T-helper 1 cell (primary cell): Measurements from ENCODE around the gene BBS12.

ENCODE experiments used
- DNase-seq, 5 donors: peaks; one replicate each; pipeline ENCODE4 v3.0.0-alpha.2; 2012 to 2020
- total RNA-seq, 4 donors: gene quantifications; one replicate each; lab custom pipeline; 2026; lab: John Stamatoyannopoulos, UW

The BBS12 gene
- total RNA-seq: 1.3 to 3.6 (median 2.2) reads per million in 4 donors

DNA sequence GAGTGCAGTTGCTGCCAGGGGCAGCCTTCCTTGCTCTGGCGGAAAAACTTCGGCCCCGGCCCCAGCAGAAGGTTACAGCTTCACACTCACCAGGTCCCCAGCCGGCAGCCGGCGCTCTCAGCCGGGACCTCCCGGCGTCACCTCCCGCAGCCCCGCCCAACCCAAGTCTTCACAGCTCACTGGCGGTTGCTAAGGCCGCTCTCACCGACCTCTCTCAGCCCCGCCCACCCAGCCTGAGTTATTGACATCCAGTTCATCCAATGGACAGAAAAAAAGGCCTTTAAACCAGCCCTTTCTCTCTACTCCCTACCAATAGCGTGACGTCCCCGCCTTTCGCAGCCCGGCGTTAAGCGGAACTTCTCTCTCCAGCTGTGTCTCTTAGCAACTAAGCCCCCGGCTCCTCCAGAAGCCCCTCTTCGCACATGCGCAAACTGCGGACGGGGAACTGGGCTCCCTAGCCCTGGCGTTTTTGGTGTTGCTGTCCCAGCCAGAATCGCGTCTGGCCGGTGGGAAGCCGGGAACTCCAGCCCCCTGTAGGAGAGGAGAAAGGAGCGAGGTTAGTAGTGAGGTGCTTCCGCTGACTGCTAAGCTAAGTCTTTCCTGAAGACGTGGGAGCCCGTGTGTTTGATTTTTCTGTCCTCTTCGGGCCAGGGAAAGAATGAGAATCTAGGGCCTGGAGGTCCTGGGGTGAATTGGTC lies at the start of gene BBS12:
Gene BBS12, plus strand, starts transcription at position 376 of the 698 bp plus-strand sequence. CDS start 9,189 bp downstream, outside the sequence.
- peak; percentile 95 to 99 (median 97) for DNase-seq

GRCh38 chr4:122686691-122687090 lies 45.8 kb upstream of the BBS12 start:
- peak in 1 of 5 donors; percentile 60 for DNase-seq

DNA sequence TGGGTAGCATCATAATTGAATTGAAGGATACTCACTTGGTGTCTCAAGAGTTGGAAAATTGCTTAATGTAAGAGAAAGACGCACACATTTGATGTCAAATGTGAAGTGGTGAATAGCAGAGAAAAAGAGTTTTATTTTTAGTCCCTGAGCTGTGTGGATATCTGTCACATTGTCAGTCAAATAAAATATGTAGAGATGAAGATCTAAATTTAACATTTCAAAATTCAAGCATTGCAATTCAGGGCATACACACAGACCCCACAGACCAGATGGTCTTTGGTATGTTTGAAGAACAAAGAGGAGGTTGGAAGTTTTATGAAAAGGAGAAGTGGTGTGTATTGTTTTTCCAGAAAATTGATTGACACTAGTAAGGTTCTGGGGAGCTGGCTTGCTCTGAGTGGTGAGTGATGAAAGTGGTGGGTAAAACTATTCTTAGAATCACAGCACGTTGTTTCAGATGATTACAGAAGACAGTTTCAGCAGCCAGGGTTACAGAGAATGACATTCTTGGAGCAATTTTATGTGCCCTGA lies 44.9 kb upstream of the BBS12 start:
- peak in 1 of 5 donors; percentile 71 for DNase-seq

- DNase-seq: no peak
Measured at GRCh38 chr4:122688529-122689140, 43.9 kb upstream of the BBS12 start.

GRCh38 chr4:122689972-122690371 lies 42.5 kb upstream of the BBS12 start:
- DNase-seq: peak in 1 of 5 donors; percentile 79

GRCh38 chr4:122691988-122692387 lies 40.5 kb upstream of the BBS12 start:
- DNase-seq: no peak

DNA sequence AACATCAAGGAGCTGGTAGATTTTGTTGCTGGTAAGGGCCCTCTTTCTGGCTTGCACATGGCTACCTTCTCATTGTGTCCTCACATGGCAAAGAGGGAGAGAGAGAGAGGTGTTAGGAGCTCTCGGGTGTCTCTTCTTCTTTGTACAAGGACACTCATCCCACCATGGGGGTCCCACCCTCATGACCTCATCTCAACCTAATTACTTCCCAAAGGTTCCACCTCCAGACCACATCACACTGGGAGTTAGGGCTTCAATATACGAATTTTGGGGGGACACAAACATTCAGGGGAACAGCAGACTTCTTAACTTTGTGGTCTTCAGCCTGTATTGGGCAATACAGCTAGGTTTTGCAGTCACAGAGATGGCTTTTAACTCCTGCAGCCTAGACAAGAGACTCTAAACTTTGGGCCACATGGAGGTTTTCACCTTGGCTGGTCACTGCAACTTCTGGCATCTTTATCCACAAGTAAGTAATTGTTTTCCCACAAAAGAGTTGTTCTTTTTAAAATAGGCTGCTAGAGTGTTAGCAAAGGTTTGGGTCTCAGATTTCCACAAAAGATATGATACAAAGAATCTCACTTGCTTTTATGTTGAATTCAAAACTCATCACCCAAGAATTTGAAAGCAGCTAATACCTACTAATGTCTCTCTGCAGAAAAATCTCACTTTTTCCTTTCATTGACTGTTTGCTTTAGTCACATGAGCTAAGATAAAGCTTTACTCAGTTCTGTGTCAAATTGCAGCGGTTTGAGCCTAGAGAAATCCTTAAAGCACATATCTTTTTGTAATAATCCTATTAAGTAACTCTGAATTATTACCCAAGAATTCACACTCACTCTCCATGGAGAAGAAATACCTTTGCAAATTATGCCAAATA lies 39.6 kb upstream of the BBS12 start:
- no peak for DNase-seq

DNA sequence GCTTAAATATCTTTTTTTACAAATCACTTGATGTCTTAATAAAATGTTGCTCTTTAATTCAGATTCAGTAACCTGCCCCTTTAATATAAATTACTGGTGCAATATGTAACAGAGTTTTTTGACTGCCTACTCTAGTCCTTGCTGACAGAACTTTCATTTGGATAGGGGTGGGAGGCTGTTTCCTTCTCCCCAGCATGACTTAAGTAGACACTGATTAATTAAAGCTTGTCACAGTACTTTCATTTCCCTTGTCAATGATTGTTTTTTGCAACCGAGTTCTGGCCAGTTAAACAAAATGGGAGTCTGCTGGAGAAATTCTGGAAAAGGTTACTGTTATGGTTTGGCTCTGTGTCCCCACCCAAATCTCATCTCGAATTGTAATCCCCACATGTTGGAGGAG lies 37.3 kb upstream of the BBS12 start:
- DNase-seq: no peak

DNA sequence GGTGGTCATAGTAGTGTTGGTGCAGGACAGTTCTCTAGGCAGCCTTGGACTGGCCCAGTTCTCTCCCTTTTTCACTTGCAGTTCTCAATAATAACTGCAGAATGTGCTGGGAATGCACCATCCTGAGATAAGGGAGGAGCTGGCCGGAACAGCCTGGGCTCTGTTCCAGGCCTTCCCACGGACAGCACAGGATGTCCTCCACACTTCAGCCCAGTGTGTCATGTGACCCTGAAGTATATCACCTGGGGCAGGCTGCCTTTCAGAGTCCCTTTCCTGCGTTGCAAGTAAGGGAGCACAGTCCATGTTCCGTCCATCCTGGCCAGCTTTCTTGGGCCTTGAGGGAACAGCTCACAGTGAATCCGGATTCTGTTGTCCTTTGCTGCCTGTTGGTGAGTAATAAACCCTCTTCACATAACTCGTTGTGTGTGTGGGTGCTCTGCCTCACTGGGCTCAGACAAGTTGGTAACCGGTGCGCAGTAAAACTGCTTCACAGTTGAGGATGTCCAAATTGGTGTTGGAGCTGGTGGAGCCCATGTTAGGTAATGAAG lies 32.3 kb upstream of the BBS12 start:
- DNase-seq: no peak

DNA sequence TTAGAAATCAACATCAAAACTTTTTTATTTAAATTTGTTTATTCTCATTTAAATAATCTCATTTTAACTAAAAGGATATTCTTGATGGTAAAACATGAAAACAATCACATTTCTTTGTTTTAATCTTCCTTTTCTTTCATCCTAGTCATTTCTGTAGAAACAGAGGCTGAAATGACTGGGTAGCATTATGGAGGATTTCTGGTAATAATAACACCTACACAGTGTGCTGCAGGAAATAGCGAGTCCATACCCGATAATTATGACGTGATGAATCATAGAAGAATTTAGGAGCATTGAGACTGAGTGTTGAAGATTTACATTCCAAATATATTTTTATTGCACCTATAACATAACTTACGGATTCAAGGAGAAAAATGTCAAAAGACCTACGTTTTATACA lies 31.4 kb upstream of the BBS12 start:
- DNase-seq: peak in 1 of 5 donors; percentile 82

- DNase-seq: no peak
Measured at GRCh38 chr4:122701965-122702364, 30.5 kb upstream of the BBS12 start.

DNA sequence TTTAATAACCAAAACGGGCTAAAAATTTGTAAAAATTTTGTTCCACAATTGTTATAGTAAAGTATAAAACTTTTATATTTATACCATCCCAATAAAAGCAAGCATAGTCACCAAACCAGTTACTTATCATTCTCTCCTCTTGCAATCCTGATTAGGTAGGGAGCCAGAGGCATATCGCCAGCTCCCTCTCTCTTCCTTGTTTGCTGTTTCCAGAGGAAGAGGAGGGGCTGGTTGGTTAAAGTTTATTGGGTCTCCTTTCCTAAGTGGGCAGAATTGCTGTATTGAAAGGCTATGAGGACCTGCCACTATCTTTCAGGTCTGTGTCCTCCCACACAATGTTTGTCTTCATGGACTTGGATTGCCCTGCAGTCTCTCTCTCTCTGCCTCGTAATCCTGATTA lies 29.6 kb upstream of the BBS12 start:
- no peak for DNase-seq

DNA sequence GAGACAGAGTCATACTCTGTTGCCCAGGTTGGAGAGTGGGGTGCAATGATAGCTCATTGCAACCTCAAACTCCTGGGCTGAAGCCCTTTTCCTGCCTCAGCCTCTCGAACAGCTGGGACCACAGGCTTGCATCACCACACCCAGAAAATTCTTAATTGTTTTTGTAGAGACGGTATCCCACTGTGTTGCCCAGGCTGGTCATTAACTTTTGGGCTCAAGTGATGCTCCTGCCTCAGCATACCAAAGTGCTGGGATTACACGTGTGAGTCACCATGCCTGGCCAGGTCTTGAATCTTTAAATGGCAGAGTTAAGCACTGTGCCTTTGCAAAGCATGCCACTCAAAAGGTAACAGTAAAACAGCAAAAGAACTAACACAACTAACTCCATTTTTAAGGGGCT lies 28.6 kb upstream of the BBS12 start:
- DNase-seq: no peak

- DNase-seq: peak in 1 of 5 donors; percentile 44
Measured at GRCh38 chr4:122705009-122705408, 27.5 kb upstream of the BBS12 start.

DNA sequence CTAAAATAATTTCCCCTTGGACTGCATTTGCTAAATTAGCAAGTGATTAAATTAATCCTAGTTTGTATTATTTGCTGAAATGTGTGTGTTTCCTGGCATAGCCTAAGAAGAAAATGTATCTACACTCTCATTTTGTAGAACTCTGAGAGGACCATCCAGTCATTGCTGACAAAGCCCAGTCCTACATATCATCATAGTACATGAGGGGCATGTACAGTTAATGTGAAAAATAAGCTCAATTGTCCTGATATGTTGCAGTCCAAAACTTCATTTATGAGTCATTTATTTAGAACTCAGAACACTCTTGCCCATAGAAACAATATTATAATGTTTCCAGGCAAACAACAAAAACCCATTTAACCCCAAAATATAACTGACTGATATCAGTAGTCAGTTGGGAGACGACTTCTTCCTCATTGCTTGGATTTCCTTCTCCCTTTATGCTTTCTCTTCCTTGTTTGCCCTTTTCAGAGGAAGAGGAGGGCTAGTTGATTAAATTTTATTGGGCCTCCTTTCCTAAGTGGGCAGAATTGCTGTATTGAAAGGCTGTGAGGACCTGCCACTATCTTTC lies 26.9 kb upstream of the BBS12 start:
- DNase-seq: peak in 1 of 5 donors; percentile 46

- DNase-seq: no peak
Measured at GRCh38 chr4:122706511-122706910, 26.0 kb upstream of the BBS12 start.

- DNase-seq: peak in 1 of 5 donors; percentile 54
Measured at GRCh38 chr4:122707497-122707896, 25.0 kb upstream of the BBS12 start.

- DNase-seq: no peak
Measured at GRCh38 chr4:122709236-122709635, 23.3 kb upstream of the BBS12 start.

GRCh38 chr4:122710434-122711308 lies 21.8 kb upstream of the BBS12 start:
- peak in 1 of 5 donors; percentile 65 for DNase-seq

DNA sequence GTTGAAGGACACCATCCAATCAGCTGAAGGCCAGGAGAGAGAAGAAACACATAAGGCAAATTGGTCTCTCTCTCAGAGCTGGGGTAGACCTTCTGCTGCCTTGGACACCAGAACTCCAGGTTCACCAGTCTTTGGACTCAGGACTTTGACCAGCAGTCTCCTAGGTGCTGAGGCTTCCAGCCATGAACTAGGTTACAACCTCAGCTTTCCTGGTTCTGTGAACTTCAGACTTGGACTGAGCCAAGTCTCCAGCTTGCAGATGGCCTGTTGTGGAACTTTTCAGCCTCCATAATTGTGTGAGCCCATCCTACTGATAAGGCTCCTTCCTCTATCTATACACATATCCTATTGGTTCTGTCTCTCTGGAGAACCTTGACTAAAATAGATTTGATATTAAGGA lies 20.6 kb upstream of the BBS12 start:
- DNase-seq: no peak

GRCh38 chr4:122712782-122713181 lies 19.7 kb upstream of the BBS12 start:
- peak in 1 of 5 donors; percentile 60 for DNase-seq
